Parathyroid adenoma (tissue), 2 donors: Measurements from ENCODE around the gene ABO.

Experiments used
- H2AFZ ChIP-seq: fragments of 300-600 bp; sonication (generic); one replicate; pipeline ENCODE4 v1.7.0; 2017; ENCODE audit warnings: antibody characterized with exemption, mild to moderate bottlenecking
- H3K27ac ChIP-seq: fragments of 300-600 bp; sonication (generic); one replicate; pipeline ENCODE4 v1.7.0; 2017
- H3K27me3 ChIP-seq: fragments of 300-600 bp; sonication (generic); one replicate; pipeline ENCODE4 v1.7.0; 2017; ENCODE audit warnings: low read length; ENCODE audit not compliant: control insufficient read depth, insufficient read depth
- H3K36me3 ChIP-seq: fragments of 300-600 bp; sonication (generic); one replicate; pipeline ENCODE4 v1.7.0; 2017; ENCODE audit warnings: low read length; ENCODE audit not compliant: control insufficient read depth, insufficient read depth
- H3K4me1 ChIP-seq: fragments of 300-600 bp; sonication (generic); one replicate; pipeline ENCODE4 v1.7.0; 2017; ENCODE audit warnings: control low read depth
- H3K4me2 ChIP-seq: fragments of 300-600 bp; sonication (generic); one replicate; pipeline ENCODE4 v1.7.0; 2017; ENCODE audit warnings: low read length
- H3K4me3 ChIP-seq: fragments of 300-600 bp; sonication (generic); one replicate; pipeline ENCODE4 v1.7.0; 2017; ENCODE audit warnings: low read depth, low read length
- H3K79me2 ChIP-seq: fragments of 300-600 bp; sonication (generic); one replicate; pipeline ENCODE4 v1.7.0; 2017; ENCODE audit warnings: control low read depth
- H3K9ac ChIP-seq: fragments of 300-600 bp; sonication (generic); one replicate; pipeline ENCODE4 v1.7.0; 2017; ENCODE audit warnings: mild to moderate bottlenecking
- H3K9me3 ChIP-seq: fragments of 300-600 bp; sonication (generic); one replicate; pipeline ENCODE4 v1.7.0; 2017; ENCODE audit warnings: low read length; ENCODE audit not compliant: control insufficient read depth
- CTCF ChIP-seq: fragments of 300-600 bp; sonication (generic); IDR thresholded peaks from one replicate; pipeline ENCODE4 v1.7.0; 2017; ENCODE audit warnings: antibody characterized with exemption, mild to moderate bottlenecking
- donor health status: primary hyperparathyroidism.

Gene ABO

GRCh38 chr9:133282464-133283238 is 7.7 kb upstream of the ABO start:
- peaks cover 3% of the 10 kb centered on the region for H3K4me1 ChIP-seq
- H3K4me2 ChIP-seq, result no peak overlapping the region
- no peak overlapping the region for H3K27ac ChIP-seq
- TF ChIP-seq CTCF, result no peak
- no peak overlapping the region for H2AFZ ChIP-seq
- H3K79me2 ChIP-seq, result no peaks in the 10 kb centered on the region
- no peaks in the 10 kb centered on the region for H3K27me3 ChIP-seq
- H3K4me3 ChIP-seq, result no peak overlapping the region
- H3K9ac ChIP-seq, result no peak overlapping the region
- H3K9me3 ChIP-seq, result no peaks in the 10 kb centered on the region
- H3K36me3 ChIP-seq, result no peaks in the 10 kb centered on the region

GRCh38 chr9:133280392-133280791 is 5.4 kb upstream of the ABO start:
- peaks cover 3% of the 10 kb centered on the region for H3K4me1 ChIP-seq
- no peak overlapping the region for H2AFZ ChIP-seq
- H3K27me3 ChIP-seq, result no peaks in the 10 kb centered on the region
- no peaks in the 10 kb centered on the region for H3K36me3 ChIP-seq
- no peak overlapping the region for H3K9ac ChIP-seq
- TF ChIP-seq CTCF, result no peak
- no peak overlapping the region for H3K4me2 ChIP-seq
- no peaks in the 10 kb centered on the region for H3K79me2 ChIP-seq
- no peak overlapping the region for H3K4me3 ChIP-seq
- H3K9me3 ChIP-seq, result no peaks in the 10 kb centered on the region
- H3K27ac ChIP-seq, result no peak overlapping the region

GRCh38 chr9:133278161-133279114 is 3.4 kb upstream of the ABO start:
- Histone ChIP-seq H3K36me3 (no peaks in the 10 kb centered on the region), H3K4me1 (peaks cover 3% of the 10 kb centered on the region), H2AFZ (no peak overlapping the region), H3K4me2 (no peak overlapping the region), H3K9ac (no peak overlapping the region), H3K4me3 (no peak overlapping the region), H3K9me3 (no peaks in the 10 kb centered on the region), H3K27me3 (no peaks in the 10 kb centered on the region), H3K27ac (no peak overlapping the region), H3K79me2 (no peaks in the 10 kb centered on the region)
- no peak for TF ChIP-seq CTCF

- H3K9me3 ChIP-seq, result no peaks in the 10 kb centered on the region
- no peak overlapping the region for H3K9ac ChIP-seq
- peaks cover 3% of the 10 kb centered on the region for H3K4me1 ChIP-seq
- no peak overlapping the region for H3K4me2 ChIP-seq
- H2AFZ ChIP-seq, result no peak overlapping the region
- H3K4me3 ChIP-seq, result no peak overlapping the region
- no peak overlapping the region for H3K27ac ChIP-seq
- no peaks in the 10 kb centered on the region for H3K27me3 ChIP-seq
- no peaks in the 10 kb centered on the region for H3K36me3 ChIP-seq
- no peak for TF ChIP-seq CTCF
- H3K79me2 ChIP-seq, result no peaks in the 10 kb centered on the region
Observed at GRCh38 chr9:133277467-133277866, 2.5 kb upstream of the ABO start.
